Adrenal gland (tissue), 5 donors: ENCODE results near the gene PRKCB.

Experiments used
- CTCF ChIP-seq, 6 experiments: fragments of 450-650 bp in 4 of 6; fragments of 200-600 bp in 2 of 6; sonication (generic) in 1 of 6; IDR thresholded peaks; 1 replicate in 5 of 6; 2 replicates in 1 of 6; pipeline versions ENCODE4 v1.5.1 to v1.8.0; 2016 to 2021; ENCODE audit warnings: antibody characterized with exemption in 6 of 6, mild to moderate bottlenecking in 2 of 6, moderate library complexity in 1 of 6
- POLR2A ChIP-seq, 2 donors: fragments of 450-650 bp; IDR thresholded peaks; one replicate each; pipeline ENCODE4 v1.6.1; 2017; ENCODE audit warnings: antibody characterized with exemption in 2 of 2, mild to moderate bottlenecking in 2 of 2, moderate library complexity in 1 of 2
- donor health status: DM: no; HTN: no; CAD: no.

- TF ChIP-seq CTCF (IDR thresholded peaks at IDR 0.05) (no peak), POLR2A (IDR thresholded peaks at IDR 0.05) (no peak)
Measured at GRCh38 chr16:24174957-24175356, 339.2 kb downstream of the PRKCB start.
